ENCODE measurements around the gene CUEDC2. TPM values are rescaled to one million over a fixed set of nuclear protein-coding genes. Genes with fewer than 3 reads are reported as not detected.

The CUEDC2 gene
- total RNA-seq, 3 donors from 2014 or later (not counting 1 experiment from before 2014, with no cell fraction given), result 35.0 to 43.0 (median 37.7) TPM

DNA sequence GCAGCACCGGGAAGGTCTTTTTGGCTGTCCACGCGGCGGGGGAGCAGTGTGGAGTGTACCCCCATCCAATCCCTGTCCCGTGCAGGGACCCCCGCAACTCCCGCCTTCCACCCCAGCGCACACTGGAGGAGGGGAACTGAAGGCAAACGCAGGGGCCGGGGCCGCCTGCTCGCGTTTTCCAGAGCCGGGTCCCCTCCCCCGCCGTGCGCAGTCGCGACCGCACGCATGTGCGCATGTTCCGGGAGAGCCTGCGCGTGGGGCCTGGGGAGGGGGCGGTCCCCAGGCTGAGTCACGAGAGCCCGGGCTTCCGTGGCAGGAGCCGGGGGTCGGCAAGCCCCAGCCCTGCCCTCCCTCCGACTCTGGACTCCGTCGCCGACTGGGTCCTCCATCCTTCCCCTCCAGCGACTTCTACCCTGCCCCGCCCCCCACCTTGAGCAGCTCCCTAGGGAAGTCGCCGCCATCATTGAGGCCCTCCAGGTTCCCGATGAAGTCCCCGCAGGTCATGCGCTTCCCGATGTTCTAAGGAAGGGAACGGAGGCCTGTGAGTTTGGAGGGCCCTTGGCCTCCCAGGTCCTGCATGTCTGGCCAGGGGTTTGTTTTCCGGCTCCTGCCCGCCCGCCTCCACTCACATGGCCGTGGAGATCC is 21.8 kb downstream of the CUEDC2 start:
- H3K9me3 Mint-ChIP-seq, result no peaks in the 10 kb centered on the region
- peaks cover 43 to 47% of the 10 kb centered on the region in 2 donors for H3K27me3 Mint-ChIP-seq (ENCODE audit: low read depth in 2 of 2)
- intact Hi-C loops (cut with micrococcal nuclease), result no loop called here
- ATAC-seq (no peak), DNase-seq (peak in 1 of 2 donors; percentile 78)
- Histone ChIP-seq H3K27ac (ENCODE audit: low read length) (no peak overlapping the region), H3K4me3 (ENCODE audit: low read length) (no peak overlapping the region), H3K27me3 (ENCODE audit: control insufficient read depth, insufficient read depth, low read length) (peaks cover 34% of the 10 kb centered on the region), H3K4me1 (ENCODE audit: control insufficient read depth, insufficient read depth, low read length) (peaks cover 20% of the 10 kb centered on the region), H3K36me3 (ENCODE audit: control insufficient read depth, insufficient read depth, low read length) (no peaks in the 10 kb centered on the region), H3K9me3 (ENCODE audit: control insufficient read depth, insufficient read depth, low read length) (no peaks in the 10 kb centered on the region)
- no peak overlapping the region for H3K27ac Mint-ChIP-seq
- peaks cover 9 to 15% of the 10 kb centered on the region in 2 donors for H3K4me1 Mint-ChIP-seq
- WGBS (ENCODE audit: insufficient coverage), result 3% methylated on average over 48 of the region's 48 CpGs
- TF ChIP-seq, protein P1, sequence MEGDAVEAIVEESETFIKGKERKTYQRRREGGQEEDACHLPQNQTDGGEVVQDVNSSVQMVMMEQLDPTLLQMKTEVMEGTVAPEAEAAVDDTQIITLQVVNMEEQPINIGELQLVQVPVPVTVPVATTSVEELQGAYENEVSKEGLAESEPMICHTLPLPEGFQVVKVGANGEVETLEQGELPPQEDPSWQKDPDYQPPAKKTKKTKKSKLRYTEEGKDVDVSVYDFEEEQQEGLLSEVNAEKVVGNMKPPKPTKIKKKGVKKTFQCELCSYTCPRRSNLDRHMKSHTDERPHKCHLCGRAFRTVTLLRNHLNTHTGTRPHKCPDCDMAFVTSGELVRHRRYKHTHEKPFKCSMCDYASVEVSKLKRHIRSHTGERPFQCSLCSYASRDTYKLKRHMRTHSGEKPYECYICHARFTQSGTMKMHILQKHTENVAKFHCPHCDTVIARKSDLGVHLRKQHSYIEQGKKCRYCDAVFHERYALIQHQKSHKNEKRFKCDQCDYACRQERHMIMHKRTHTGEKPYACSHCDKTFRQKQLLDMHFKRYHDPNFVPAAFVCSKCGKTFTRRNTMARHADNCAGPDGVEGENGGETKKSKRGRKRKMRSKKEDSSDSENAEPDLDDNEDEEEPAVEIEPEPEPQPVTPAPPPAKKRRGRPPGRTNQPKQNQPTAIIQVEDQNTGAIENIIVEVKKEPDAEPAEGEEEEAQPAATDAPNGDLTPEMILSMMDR (IDR thresholded peaks at IDR 0.05), result no peak
- no peaks in the 10 kb centered on the region for H3K36me3 Mint-ChIP-seq
- H3K4me3 Mint-ChIP-seq, result peak overlapping the region; percentile 78

DNA sequence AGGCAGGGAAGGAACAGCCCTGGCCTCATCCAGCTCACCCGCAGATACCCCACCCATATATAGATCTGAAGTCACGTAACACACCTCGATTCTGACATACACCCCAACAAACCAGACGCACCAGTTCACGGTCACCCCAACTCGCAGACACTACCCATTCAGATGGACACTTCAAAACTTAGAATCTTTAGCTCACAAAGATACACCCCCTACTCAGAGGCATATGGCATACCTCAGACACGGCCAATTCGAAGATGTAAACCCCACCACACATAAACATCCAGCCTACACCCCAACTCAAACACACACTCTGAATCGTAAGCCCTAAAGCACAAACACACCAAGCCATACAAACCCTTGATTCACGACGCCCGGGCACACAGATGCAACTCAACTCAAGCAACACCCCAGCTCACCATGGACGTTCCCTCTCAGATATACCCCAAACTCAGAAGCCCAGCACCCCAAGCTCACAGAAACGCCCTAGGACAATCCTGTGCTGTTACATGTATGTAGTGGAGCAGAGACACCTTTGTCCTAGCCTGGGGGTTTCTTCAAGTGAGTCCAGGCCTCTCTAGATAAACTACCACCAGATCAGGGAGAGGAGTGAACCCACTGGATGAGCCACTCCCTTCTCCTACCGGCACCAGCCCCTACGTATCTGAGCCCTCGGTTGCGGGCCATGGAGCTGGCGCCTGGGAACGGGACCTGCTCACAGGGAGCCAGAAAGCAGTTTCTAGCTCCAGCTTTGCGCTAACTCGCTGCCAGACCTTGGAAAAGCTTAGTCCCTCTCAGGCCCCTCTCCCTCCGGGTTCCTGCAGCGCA is 22.6 kb downstream of the CUEDC2 start:
- Histone ChIP-seq H3K27ac (ENCODE audit: low read length) (no peak overlapping the region), H3K27me3 (ENCODE audit: control insufficient read depth, insufficient read depth, low read length) (peaks cover 34% of the 10 kb centered on the region), H3K36me3 (ENCODE audit: control insufficient read depth, insufficient read depth, low read length) (no peaks in the 10 kb centered on the region), H3K4me1 (ENCODE audit: control insufficient read depth, insufficient read depth, low read length) (peaks cover 20% of the 10 kb centered on the region), H3K4me3 (ENCODE audit: low read length) (no peak overlapping the region), H3K9me3 (ENCODE audit: control insufficient read depth, insufficient read depth, low read length) (no peaks in the 10 kb centered on the region)
- Mint-ChIP-seq H3K9me3 (no peaks in the 10 kb centered on the region), H3K36me3 (no peaks in the 10 kb centered on the region), H3K4me3 (peak overlapping the region; percentile 78), H3K27me3 (ENCODE audit: low read depth in 2 of 2) (peaks cover 43 to 44% of the 10 kb centered on the region in 2 donors), H3K27ac (peak overlapping the region in 1 of 2 donors; percentile 13), H3K4me1 (peaks cover 9 to 15% of the 10 kb centered on the region in 2 donors)
- DNase-seq (peak in 1 of 2 donors; percentile 34), ATAC-seq (no peak)
- intact Hi-C loops (cut with micrococcal nuclease), result no loop called here
- WGBS (ENCODE audit: insufficient coverage), result 37% methylated on average over 23 of the region's 24 CpGs
- TF ChIP-seq, protein P1 (IDR thresholded peaks at IDR 0.05), result no peak

DNA sequence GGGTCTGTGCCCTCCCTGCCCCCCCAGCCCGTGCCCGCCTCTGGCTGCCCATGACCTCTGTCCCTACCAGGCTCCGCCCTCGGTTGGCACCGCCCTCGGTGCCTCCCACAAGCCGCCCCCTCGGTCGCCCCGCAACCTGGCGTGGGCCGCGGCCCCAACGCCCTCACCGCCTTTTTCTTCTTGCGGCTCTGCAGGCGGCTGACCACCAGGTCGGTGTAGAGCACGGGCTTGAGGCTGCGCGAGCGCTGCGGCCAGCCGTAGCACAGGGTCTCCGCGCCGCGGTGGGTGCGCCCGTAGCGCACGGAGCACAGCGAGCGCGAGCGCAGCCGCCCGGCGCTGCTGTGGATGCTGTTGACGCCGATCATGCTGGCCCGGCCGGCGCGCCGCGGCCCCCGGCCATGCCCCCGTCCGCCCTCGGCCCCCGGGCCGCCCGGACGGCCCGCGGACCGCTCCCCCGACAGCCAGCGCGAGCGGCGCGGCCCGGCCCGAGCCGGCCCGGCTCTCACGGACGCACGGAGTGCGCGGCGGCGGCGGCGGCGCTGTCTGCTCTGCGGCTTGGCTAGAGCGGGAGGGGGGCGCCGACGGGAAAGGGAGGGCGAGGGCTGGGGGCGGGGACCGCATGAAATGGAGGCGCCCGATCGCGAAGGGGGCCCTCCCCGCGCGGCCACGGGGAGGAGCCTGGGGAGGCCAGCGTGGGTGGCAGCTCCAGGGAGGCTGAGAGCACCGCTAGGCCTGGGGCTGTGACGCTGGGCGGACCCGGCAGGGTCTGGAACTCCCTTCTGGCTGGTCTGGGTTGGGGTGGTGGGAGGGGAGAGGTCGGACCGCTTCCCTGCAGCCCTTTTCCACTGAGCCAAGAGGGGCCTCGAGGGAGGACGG is 23.4 kb downstream of the CUEDC2 start:
- H3K27me3 ChIP-seq (ENCODE audit: control insufficient read depth, insufficient read depth, low read length), result peaks cover 34% of the 10 kb centered on the region
- peak in 1 of 2 donors; percentile 83 for DNase-seq
- H3K4me1 ChIP-seq (ENCODE audit: control insufficient read depth, insufficient read depth, low read length), result peaks cover 20% of the 10 kb centered on the region
- H3K36me3 ChIP-seq (ENCODE audit: control insufficient read depth, insufficient read depth, low read length), result no peaks in the 10 kb centered on the region
- Mint-ChIP-seq H3K9me3 (no peaks in the 10 kb centered on the region), H3K36me3 (no peaks in the 10 kb centered on the region), H3K4me3 (peak overlapping the region; percentile 78), H3K4me1 (peaks cover 9 to 15% of the 10 kb centered on the region in 2 donors), H3K27ac (peak overlapping the region in 1 of 2 donors; percentile 13), H3K27me3 (ENCODE audit: low read depth in 2 of 2) (peaks cover 37 to 43% of the 10 kb centered on the region in 2 donors)
- intact Hi-C loops (cut with micrococcal nuclease), result no loop called here
- WGBS (ENCODE audit: insufficient coverage), result under 1% methylated on average over 103 of the region's 103 CpGs
- H3K9me3 ChIP-seq (ENCODE audit: control insufficient read depth, insufficient read depth, low read length), result no peaks in the 10 kb centered on the region
- no peak overlapping the region for H3K27ac ChIP-seq (ENCODE audit: low read length)
- TF ChIP-seq, protein P1 (IDR thresholded peaks at IDR 0.05), result no peak
- ATAC-seq, result peak; percentile 50 to 57 (median 51)
- no peak overlapping the region for H3K4me3 ChIP-seq (ENCODE audit: low read length)
